HG03066 (cell line): ENCODE results near the gene ABAT.
"Not testable (repeated sequence)": the region's sequence is repeated elsewhere in the genome, so short reads cannot be mapped to it uniquely, and the experiment has no call there.

Source experiments
- ATAC-seq: cut with Tn5 transposase; IDR thresholded peaks from one replicate; pipeline ENCODE4 v1.9.1; 2021; ENCODE audit warnings: low read depth; ENCODE audit not compliant: unreplicated experiment

ABAT gene

GRCh38 chr16:8739151-8739550, 64.7 kb downstream of the ABAT start:
- no peak for ATAC-seq

- no peak for ATAC-seq
Measured at GRCh38 chr16:8739989-8740704, 65.7 kb downstream of the ABAT start.

GRCh38 chr16:8740775-8741355, 66.4 kb downstream of the ABAT start:
- no peak for ATAC-seq

- no peak for ATAC-seq
Measured at GRCh38 chr16:8741636-8742035, 67.2 kb downstream of the ABAT start.

- ATAC-seq: no peak
Measured at GRCh38 chr16:8742068-8742467, 67.7 kb downstream of the ABAT start.

GRCh38 chr16:8748944-8749343, 74.5 kb downstream of the ABAT start:
- ATAC-seq: not testable (repeated sequence)

GRCh38 chr16:8751481-8752311, 77.3 kb downstream of the ABAT start:
- no peak for ATAC-seq

- ATAC-seq: no peak
Measured at GRCh38 chr16:8752706-8753105, 78.3 kb downstream of the ABAT start.

GRCh38 chr16:8753416-8754054, 79.1 kb downstream of the ABAT start:
- no peak for ATAC-seq

- ATAC-seq: no peak
Measured at GRCh38 chr16:8756755-8757154, 82.3 kb downstream of the ABAT start.

- no peak for ATAC-seq
Measured at GRCh38 chr16:8758022-8758421, 83.6 kb downstream of the ABAT start.

GRCh38 chr16:8760021-8760420, 85.6 kb downstream of the ABAT start:
- no peak for ATAC-seq

GRCh38 chr16:8761078-8761477, 86.7 kb downstream of the ABAT start:
- ATAC-seq: no peak

- ATAC-seq: no peak
Measured at GRCh38 chr16:8762254-8762653, 87.8 kb downstream of the ABAT start.

- ATAC-seq: no peak
Measured at GRCh38 chr16:8763083-8763482, 88.7 kb downstream of the ABAT start.

GRCh38 chr16:8763899-8764298, 89.5 kb downstream of the ABAT start:
- ATAC-seq: no peak

- no peak for ATAC-seq
Measured at GRCh38 chr16:8764525-8765250, 90.3 kb downstream of the ABAT start.

- no peak for ATAC-seq
Measured at GRCh38 chr16:8767176-8767575, 92.8 kb downstream of the ABAT start.

GRCh38 chr16:8768283-8768682, 93.9 kb downstream of the ABAT start:
- ATAC-seq: no peak

- ATAC-seq: no peak
Measured at GRCh38 chr16:8768692-8769091, 94.3 kb downstream of the ABAT start.
